Panc1 (cell line): ENCODE data around the gene LHX2. TPM values are rescaled to one million over a fixed set of nuclear protein-coding genes. Genes with fewer than 3 reads are reported as not detected.
A peak's percentile ranks its signal among the peaks of the same experiment; 100 is the strongest.

Experiments
- ATAC-seq: fragments of 200-7000 bp; cut with Tn5 transposase; 2 replicates; pipeline ENCODE4 v1.9.1; 2020; ENCODE audit warnings: mild to moderate bottlenecking, moderate library complexity
- BruUV-seq: library from RNA; stranded (reverse); fragments of 400-500 nt; replicated peaks from 2 replicates; lab custom pipeline; 2021; lab: Mats Ljungman, UMichigan
- CTCF ChIA-PET: fragments of 300-600 bp; sonication (Branson Sonifier 250); formaldehyde crosslinking; loops from one replicate; lab custom pipeline; 2022; ENCODE audit warnings: antibody characterized with exemption; lab: Charles Lee
- POLR2A ChIA-PET: fragments of 300-600 bp; sonication (Branson Sonifier 250); formaldehyde crosslinking; loops from one replicate; lab custom pipeline; 2022; ENCODE audit warnings: antibody characterized with exemption; lab: Charles Lee
- DNase-seq: peaks from one replicate; pipeline ENCODE4 v3.0.0-alpha.2; 2010; ENCODE audit warnings: low read depth, low spot score
- H3K27ac ChIP-seq: 2 replicates; pipeline ENCODE4 v1.5.1; 2011; ENCODE audit warnings: mild to moderate bottlenecking, low read length, inconsistent platforms
- H3K27me3 ChIP-seq: fragments of 200-500 bp; sonication (Bioruptor generic); 2 replicates; pipeline ENCODE4 v1.6.0; 2014; ENCODE audit warnings: low read length, inconsistent platforms; ENCODE audit not compliant: control insufficient read depth, insufficient read depth
- H3K36me3 ChIP-seq: fragments of 200-500 bp; sonication (Bioruptor generic); 2 replicates; pipeline ENCODE4 v1.5.1; 2014; ENCODE audit warnings: inconsistent platforms, mild to moderate bottlenecking, low read length, moderate library complexity; ENCODE audit not compliant: control insufficient read depth, insufficient read depth
- H3K4me1 ChIP-seq: 2 replicates; pipeline ENCODE4 v1.5.1; 2011; ENCODE audit warnings: inconsistent platforms, mild to moderate bottlenecking, low read length, moderate library complexity; ENCODE audit not compliant: control insufficient read depth, insufficient read depth
- H3K4me3 ChIP-seq, 2 experiments: 2 replicates each; pipeline ENCODE4 v1.5.1; 2011 to 2012; ENCODE audit warnings: low read depth in 2 of 2, low read length in 2 of 2, mild to moderate bottlenecking in 2 of 2, inconsistent platforms in 1 of 2, moderate library complexity in 1 of 2
- H3K9me3 ChIP-seq: fragments of 200-500 bp; sonication (Bioruptor generic); 2 replicates; pipeline ENCODE4 v1.5.1; 2014; ENCODE audit warnings: low read depth, mild to moderate bottlenecking, inconsistent platforms, low read length, moderate library complexity; ENCODE audit not compliant: control insufficient read depth, insufficient read depth
- POLR2AphosphoS5 ChIP-seq: IDR thresholded peaks from 2 replicates; pipeline ENCODE4 v1.6.1; 2012; ENCODE audit warnings: mild to moderate bottlenecking, low read depth, low read length, moderate library complexity
- SIN3A ChIP-seq: IDR thresholded peaks from 2 replicates; pipeline ENCODE4 v1.6.1; 2012; ENCODE audit warnings: low read depth, mild to moderate bottlenecking, low read length, moderate library complexity, borderline replicate concordance; ENCODE audit not compliant: insufficient read depth
- TCF7L2 ChIP-seq: IDR thresholded peaks from 2 replicates; pipeline ENCODE4 v1.6.1; 2011; ENCODE audit warnings: mild to moderate bottlenecking, low read depth, low read length, inconsistent platforms
- in situ Hi-C: cut with HindIII; loops from 2 replicates; pipeline ENCODE4 v1.10.0; 2016; ENCODE audit warnings: low sequenced_read_pairs, low pct_unique_long_range_greater_than_20kb
- intact Hi-C: fragments of 100-400 bp; cut with micrococcal nuclease; formaldehyde crosslinking; loops from one replicate; pipeline ENCODE4 v1.10.0; 2022; ENCODE audit not compliant: unreplicated experiment
- total RNA-seq: library from RNA; stranded (reverse); gene quantifications from one replicate; pipeline ENCODE4 v1.2.1, GENCODE V29; 2021; ENCODE audit not compliant: unreplicated experiment
- TF ChIP-seq, protein P1 (sequence below), 2 experiments: IDR thresholded peaks; 2 replicates each; pipeline ENCODE4 v1.6.1; 2011 to 2012; ENCODE audit warnings: low read depth in 2 of 2, control low read depth in 1 of 2, low read length in 1 of 2, mild to moderate bottlenecking in 1 of 2, moderate library complexity in 1 of 2; ENCODE audit not compliant: insufficient read depth in 1 of 2
- TF ChIP-seq, protein P2 (sequence below): fragments of 450-650 bp; IDR thresholded peaks from 2 replicates; pipeline ENCODE4 v1.5.1; 2017; ENCODE audit warnings: mild to moderate bottlenecking

LHX2 gene
- total RNA-seq, 1 experiment from 2014 or later: 0.36 TPM

- ChIA-PET POLR2A (no interaction called here), CTCF (no interaction called here)
- no peak for ATAC-seq
- TF ChIP-seq SIN3A (no peak), POLR2AphosphoS5 (no peak), TCF7L2 (no peak)
- TF ChIP-seq, protein P1, sequence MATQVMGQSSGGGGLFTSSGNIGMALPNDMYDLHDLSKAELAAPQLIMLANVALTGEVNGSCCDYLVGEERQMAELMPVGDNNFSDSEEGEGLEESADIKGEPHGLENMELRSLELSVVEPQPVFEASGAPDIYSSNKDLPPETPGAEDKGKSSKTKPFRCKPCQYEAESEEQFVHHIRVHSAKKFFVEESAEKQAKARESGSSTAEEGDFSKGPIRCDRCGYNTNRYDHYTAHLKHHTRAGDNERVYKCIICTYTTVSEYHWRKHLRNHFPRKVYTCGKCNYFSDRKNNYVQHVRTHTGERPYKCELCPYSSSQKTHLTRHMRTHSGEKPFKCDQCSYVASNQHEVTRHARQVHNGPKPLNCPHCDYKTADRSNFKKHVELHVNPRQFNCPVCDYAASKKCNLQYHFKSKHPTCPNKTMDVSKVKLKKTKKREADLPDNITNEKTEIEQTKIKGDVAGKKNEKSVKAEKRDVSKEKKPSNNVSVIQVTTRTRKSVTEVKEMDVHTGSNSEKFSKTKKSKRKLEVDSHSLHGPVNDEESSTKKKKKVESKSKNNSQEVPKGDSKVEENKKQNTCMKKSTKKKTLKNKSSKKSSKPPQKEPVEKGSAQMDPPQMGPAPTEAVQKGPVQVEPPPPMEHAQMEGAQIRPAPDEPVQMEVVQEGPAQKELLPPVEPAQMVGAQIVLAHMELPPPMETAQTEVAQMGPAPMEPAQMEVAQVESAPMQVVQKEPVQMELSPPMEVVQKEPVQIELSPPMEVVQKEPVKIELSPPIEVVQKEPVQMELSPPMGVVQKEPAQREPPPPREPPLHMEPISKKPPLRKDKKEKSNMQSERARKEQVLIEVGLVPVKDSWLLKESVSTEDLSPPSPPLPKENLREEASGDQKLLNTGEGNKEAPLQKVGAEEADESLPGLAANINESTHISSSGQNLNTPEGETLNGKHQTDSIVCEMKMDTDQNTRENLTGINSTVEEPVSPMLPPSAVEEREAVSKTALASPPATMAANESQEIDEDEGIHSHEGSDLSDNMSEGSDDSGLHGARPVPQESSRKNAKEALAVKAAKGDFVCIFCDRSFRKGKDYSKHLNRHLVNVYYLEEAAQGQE (IDR thresholded peaks at IDR 0.05; ENCODE audit: insufficient read depth in 1 of 2, low read depth in 2 of 2, low read length in 1 of 2): no peak
- TF ChIP-seq, protein P2, sequence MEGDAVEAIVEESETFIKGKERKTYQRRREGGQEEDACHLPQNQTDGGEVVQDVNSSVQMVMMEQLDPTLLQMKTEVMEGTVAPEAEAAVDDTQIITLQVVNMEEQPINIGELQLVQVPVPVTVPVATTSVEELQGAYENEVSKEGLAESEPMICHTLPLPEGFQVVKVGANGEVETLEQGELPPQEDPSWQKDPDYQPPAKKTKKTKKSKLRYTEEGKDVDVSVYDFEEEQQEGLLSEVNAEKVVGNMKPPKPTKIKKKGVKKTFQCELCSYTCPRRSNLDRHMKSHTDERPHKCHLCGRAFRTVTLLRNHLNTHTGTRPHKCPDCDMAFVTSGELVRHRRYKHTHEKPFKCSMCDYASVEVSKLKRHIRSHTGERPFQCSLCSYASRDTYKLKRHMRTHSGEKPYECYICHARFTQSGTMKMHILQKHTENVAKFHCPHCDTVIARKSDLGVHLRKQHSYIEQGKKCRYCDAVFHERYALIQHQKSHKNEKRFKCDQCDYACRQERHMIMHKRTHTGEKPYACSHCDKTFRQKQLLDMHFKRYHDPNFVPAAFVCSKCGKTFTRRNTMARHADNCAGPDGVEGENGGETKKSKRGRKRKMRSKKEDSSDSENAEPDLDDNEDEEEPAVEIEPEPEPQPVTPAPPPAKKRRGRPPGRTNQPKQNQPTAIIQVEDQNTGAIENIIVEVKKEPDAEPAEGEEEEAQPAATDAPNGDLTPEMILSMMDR: no peak
- Histone ChIP-seq H3K27me3 (no peaks in the 10 kb centered on the region), H3K4me3 (no peak overlapping the region), H3K9me3 (no peaks in the 10 kb centered on the region), H3K36me3 (no peaks in the 10 kb centered on the region), H3K27ac (no peak overlapping the region), H3K4me1 (peaks cover 5% of the 10 kb centered on the region; the same call in 1 of the 2 replicates)
- intact Hi-C loops: no loop called here
- in situ Hi-C loops: no loop called here
- no TSS peak for BruUV-seq
- no peak for DNase-seq
Observed at GRCh38 chr9:124038239-124038638, 26.7 kb downstream of the LHX2 start.

- in situ Hi-C loops: no loop called here
- no TSS peak for BruUV-seq
- Histone ChIP-seq H3K4me1 (peaks cover 5% of the 10 kb centered on the region; the same call in 1 of the 2 replicates), H3K9me3 (no peaks in the 10 kb centered on the region), H3K4me3 (no peak overlapping the region), H3K36me3 (no peaks in the 10 kb centered on the region), H3K27me3 (no peaks in the 10 kb centered on the region), H3K27ac (no peak overlapping the region)
- ChIA-PET CTCF (no interaction called here), POLR2A (no interaction called here)
- intact Hi-C loops: no loop called here
- ATAC-seq (no peak), DNase-seq (no peak)
- TF ChIP-seq SIN3A: no peak
- TF ChIP-seq, protein P2: peak; percentile 44
Observed at GRCh38 chr9:124038790-124039633, 27.4 kb downstream of the LHX2 start.
